Naive thymus-derived CD8-positive, alpha-beta T cell (primary cell): ENCODE measurements around the gene CNIH4. TPM values are rescaled to one million over a fixed set of nuclear protein-coding genes. Genes with fewer than 3 reads are reported as not detected.
A peak's percentile ranks its signal among the peaks of the same experiment; 100 is the strongest.

Experiments used
- ATAC-seq, 2 donors: fragments of 150-1000 bp; cut with Tn5 transposase in 1 of 2; sonication (Bioruptor Pico), chemical (Tn5 transposase) in 1 of 2; 1 replicate in 1 of 2; 2 replicates in 1 of 2; pipeline ENCODE4 v1.10.0; 2021; ENCODE audit warnings: mild to moderate bottlenecking in 2 of 2, moderate library complexity in 2 of 2
- POLR2A ChIA-PET: fragments of 350-600 bp; sonication (Branson Sonifier 250); formaldehyde crosslinking; loops from one replicate; lab custom pipeline; 2021; ENCODE audit warnings: antibody characterized with exemption; lab: Charles Lee
- DNase-seq, 10 donors: peaks; one replicate each; pipeline versions ENCODE4 v3.0.0 to v3.0.0-alpha.2; 2020 to 2022
- H3K27ac Mint-ChIP-seq, 10 donors: one replicate each; pipeline ENCODE4 v1.8.0; 2020 to 2022; ENCODE audit warnings: mild to moderate bottlenecking in 10 of 10, mixed read lengths in 10 of 10, moderate library complexity in 4 of 10, inconsistent platforms in 1 of 10
- H3K27me3 Mint-ChIP-seq, 5 donors: one replicate each; pipeline ENCODE4 v1.8.0; 2021 to 2022; ENCODE audit warnings: mixed read lengths in 5 of 5
- H3K36me3 Mint-ChIP-seq, 3 donors: one replicate each; pipeline ENCODE4 v1.8.0; 2020 to 2022; ENCODE audit warnings: mixed read lengths in 3 of 3, mild to moderate bottlenecking in 2 of 3, inconsistent platforms in 1 of 3
- H3K4me1 Mint-ChIP-seq, 4 donors: one replicate each; pipeline ENCODE4 v1.8.0; 2021 to 2022; ENCODE audit warnings: mixed read lengths in 4 of 4
- H3K4me3 Mint-ChIP-seq, 10 donors: one replicate each; pipeline ENCODE4 v1.8.0; 2020 to 2022; ENCODE audit warnings: mild to moderate bottlenecking in 10 of 10, mixed read lengths in 10 of 10, moderate library complexity in 6 of 10, inconsistent platforms in 1 of 10
- H3K9me3 Mint-ChIP-seq, 9 donors: one replicate each; pipeline ENCODE4 v1.8.0; 2020 to 2022; ENCODE audit warnings: mixed read lengths in 9 of 9, mild to moderate bottlenecking in 3 of 9, inconsistent platforms in 1 of 9, moderate library complexity in 1 of 9
- polyA plus RNA-seq, 3 donors: library from polyadenylated mRNA; unstranded; fragments of 300-500 nt; fragmentation: Illumina TruSeq; gene quantifications; one replicate each; pipeline ENCODE4 v1.2.3, GENCODE V29; 2021
- total RNA-seq, 8 experiments: library from RNA in 2 of 8; stranded (reverse) in 2 of 8; gene quantifications; one replicate each; pipeline ENCODE4 v1.2.3 and lab custom pipeline; 2021 to 2026

Gene CNIH4
- total and polyA plus RNA-seq, 5 experiments from 2014 or later: 29.7 to 46.6 (median 39.6) TPM

DNA sequence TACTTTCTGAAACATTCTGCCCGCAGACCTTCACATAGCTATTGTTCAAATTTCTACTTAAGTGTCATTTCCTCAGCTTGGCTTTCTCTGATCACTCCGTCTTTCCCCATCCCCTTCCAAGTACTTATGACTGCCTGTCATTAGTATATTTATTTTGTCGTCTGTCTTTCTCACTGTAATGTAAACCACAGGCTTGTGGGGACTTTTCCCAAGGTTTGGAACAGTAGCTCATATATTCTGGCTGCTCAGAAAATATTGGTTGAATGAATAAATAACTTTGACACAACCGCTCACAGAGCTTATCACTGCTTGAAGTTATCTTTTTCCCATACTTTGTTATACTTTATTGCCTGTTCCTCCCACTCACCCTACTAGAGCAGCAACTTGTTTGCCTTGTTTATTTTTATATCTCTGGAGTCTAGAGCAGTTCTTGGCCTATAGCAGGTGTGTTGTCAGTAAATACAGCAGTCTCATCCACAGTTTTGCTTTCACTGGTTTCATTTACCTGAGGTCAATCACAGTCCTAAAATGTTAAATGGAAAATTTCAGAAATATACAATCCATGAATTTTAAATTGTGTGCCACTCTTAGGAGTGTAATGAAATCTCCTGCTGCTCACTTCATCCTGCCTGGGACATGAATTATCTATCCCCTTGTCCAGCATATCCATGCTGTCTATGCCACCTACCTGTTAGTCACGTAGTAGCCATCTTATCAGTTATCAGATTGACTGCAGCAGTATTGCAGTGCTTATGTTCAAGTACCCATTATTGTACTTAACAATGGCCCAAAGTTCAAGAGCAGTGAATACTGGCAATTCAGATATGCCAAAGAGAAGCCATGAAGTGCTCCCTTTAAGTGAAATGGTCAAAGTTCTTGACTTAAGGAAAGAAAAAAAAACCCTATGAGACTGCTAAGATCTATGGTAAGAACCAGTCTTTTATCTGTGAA, 2.4 kb upstream of the CNIH4 start:
- ATAC-seq (no peak), DNase-seq (no peak)
- Mint-ChIP-seq H3K4me1 (peaks cover 25 to 48% (median 41%) of the 10 kb centered on the region in 4 donors), H3K4me3 (peak overlapping the region in 8 of 10 donors; percentile 5 to 57 (median 32)), H3K36me3 (peaks cover 0 to 5% (median 3%) of the 10 kb centered on the region in 3 donors), H3K27ac (peak overlapping the region; percentile 32 to 90 (median 74)), H3K9me3 (no peaks in the 10 kb centered on the region), H3K27me3 (no peaks in the 10 kb centered on the region)
- POLR2A ChIA-PET: interaction anchor here (1.2 kb wide), 1 partner anchor 13 kb away, joined by 3 read pairs; no protein-coding TSS in a partner anchor

- Mint-ChIP-seq H3K27me3 (no peaks in the 10 kb centered on the region), H3K4me3 (peak overlapping the region; percentile 89 to 97 (median 94)), H3K36me3 (peaks cover 3 to 22% (median 5%) of the 10 kb centered on the region in 3 donors), H3K4me1 (peaks cover 28 to 68% (median 59%) of the 10 kb centered on the region in 4 donors), H3K9me3 (no peaks in the 10 kb centered on the region), H3K27ac (peak overlapping the region; percentile 76 to 94 (median 90))
- DNase-seq (no peak), ATAC-seq (no peak)
- POLR2A ChIA-PET: interaction anchor here (1.4 to 2.5 kb wide), 9 partner anchors 10 to 75 kb away, joined by 3 to 11 read pairs (median 5); partner anchors contain the start of gene NVL
Measured at GRCh38 chr1:224357626-224358124, 996 bp downstream of the CNIH4 start.

DNA sequence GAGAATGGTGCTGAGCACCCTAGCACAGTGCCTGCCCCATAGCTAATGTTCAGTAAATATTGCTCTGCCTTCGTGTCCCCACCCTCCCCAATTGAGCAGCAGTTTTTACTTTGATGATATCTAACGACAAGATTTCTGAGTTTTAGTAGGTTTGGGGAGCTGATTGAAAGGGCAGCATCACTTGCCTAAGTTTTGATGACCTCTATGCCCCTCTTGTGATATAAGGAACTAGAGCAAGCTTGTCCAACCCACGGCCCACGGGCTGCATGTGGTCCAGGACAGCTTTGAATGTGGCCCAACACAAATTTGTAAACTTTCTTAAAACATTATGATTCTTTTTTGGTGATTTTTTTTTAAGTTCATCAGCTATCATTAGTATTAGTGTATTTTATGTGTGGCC, 1.6 kb downstream of the CNIH4 start:
- Mint-ChIP-seq H3K36me3 (peaks cover 3 to 26% (median 5%) of the 10 kb centered on the region in 3 donors), H3K4me1 (peaks cover 28 to 72% (median 64%) of the 10 kb centered on the region in 4 donors), H3K27ac (peak overlapping the region in 7 of 10 donors; percentile 35 to 93 (median 87)), H3K4me3 (peak overlapping the region; percentile 89 to 97 (median 94)), H3K27me3 (no peaks in the 10 kb centered on the region), H3K9me3 (no peaks in the 10 kb centered on the region)
- POLR2A ChIA-PET: interaction anchor here (1.4 to 2.5 kb wide), 7 partner anchors 10 to 74 kb away, joined by 3 to 11 read pairs (median 7); partner anchors contain the start of gene NVL
- DNase-seq (no peak), ATAC-seq (no peak)

GRCh38 chr1:224359207-224359606, 2.5 kb downstream of the CNIH4 start:
- H3K27ac Mint-ChIP-seq: peak overlapping the region in 4 of 10 donors; percentile 16 to 52 (median 28)
- no peak for ATAC-seq

DNA sequence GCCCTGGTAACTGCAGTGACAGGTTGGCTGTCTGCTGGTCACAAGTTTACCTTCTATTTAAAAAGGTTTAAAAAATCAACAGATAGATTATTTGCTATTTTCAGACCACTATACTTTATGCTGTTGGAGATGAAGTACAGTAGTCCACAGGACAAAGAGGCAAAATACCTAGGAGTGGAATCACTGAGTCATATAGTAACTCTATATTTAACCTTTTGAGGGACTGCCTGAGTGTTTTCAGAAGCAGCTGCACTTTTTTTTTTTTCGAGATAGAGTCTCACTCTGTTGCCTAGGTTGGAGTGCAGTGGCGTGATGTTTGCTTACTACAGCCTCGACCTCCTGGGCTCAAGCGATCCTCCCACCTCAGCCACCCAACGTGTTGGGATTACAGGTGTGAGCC, 11.7 kb downstream of the CNIH4 start:
- H3K27ac Mint-ChIP-seq: peak overlapping the region in 1 of 10 donors; percentile 59
- H3K36me3 Mint-ChIP-seq: peaks cover 13 to 89% (median 44%) of the 10 kb centered on the region in 3 donors
- no peaks in the 10 kb centered on the region for H3K27me3 Mint-ChIP-seq

More at GRCh38 chr1:224359207-224359606, 2.5 kb downstream of the CNIH4 start:
- Mint-ChIP-seq H3K27me3 (no peaks in the 10 kb centered on the region), H3K9me3 (no peaks in the 10 kb centered on the region), H3K4me3 (peak overlapping the region; percentile 29 to 97 (median 94)), H3K4me1 (peaks cover 30 to 72% (median 64%) of the 10 kb centered on the region in 4 donors), H3K36me3 (peaks cover 5 to 35% (median 9%) of the 10 kb centered on the region in 3 donors)
- POLR2A ChIA-PET: interaction anchor here (1.3 kb wide), 1 partner anchor 12 kb away, joined by 3 read pairs; no protein-coding TSS in a partner anchor
- DNase-seq: no peak

GRCh38 chr1:224373008-224373590, 16.4 kb downstream of the CNIH4 start:
- no peaks in the 10 kb centered on the region for H3K9me3 Mint-ChIP-seq
- POLR2A ChIA-PET: interaction anchor here (0.6 to 1.4 kb wide), 2 partner anchors 8 to 201 kb away, joined by 3 to 5 read pairs; no protein-coding TSS in a partner anchor
- peak overlapping the region in 8 of 10 donors; percentile 15 to 89 (median 75) for H3K27ac Mint-ChIP-seq
- DNase-seq: no peak
- peaks cover 36 to 65% (median 59%) of the 10 kb centered on the region in 4 donors for H3K4me1 Mint-ChIP-seq
- no peak for ATAC-seq
- peaks cover 16 to 90% (median 44%) of the 10 kb centered on the region in 3 donors for H3K36me3 Mint-ChIP-seq
- no peaks in the 10 kb centered on the region for H3K27me3 Mint-ChIP-seq
- no peak overlapping the region for H3K4me3 Mint-ChIP-seq

More for the DNA sequence above, 11.7 kb downstream of the CNIH4 start:
- POLR2A ChIA-PET: interaction anchor here (1.5 kb wide), 1 partner anchor 11 kb away, joined by 3 read pairs; no protein-coding TSS in a partner anchor
- DNase-seq (no peak), ATAC-seq (no peak)
- Mint-ChIP-seq H3K4me1 (peaks cover 14 to 45% (median 32%) of the 10 kb centered on the region in 4 donors), H3K4me3 (no peak overlapping the region), H3K9me3 (no peaks in the 10 kb centered on the region)

- no peak for DNase-seq
- peak overlapping the region in 8 of 10 donors; percentile 20 to 69 (median 50) for H3K4me3 Mint-ChIP-seq
- peaks cover 44 to 76% (median 72%) of the 10 kb centered on the region in 4 donors for H3K4me1 Mint-ChIP-seq
- POLR2A ChIA-PET: interaction anchor here (0.6 to 1.9 kb wide), 3 partner anchors 8 to 18 kb away, joined by 3 to 5 read pairs (median 4); partner anchors contain the start of gene CNIH4
- peaks cover 16 to 72% (median 33%) of the 10 kb centered on the region in 3 donors for H3K36me3 Mint-ChIP-seq
- no peak for ATAC-seq
- no peaks in the 10 kb centered on the region for H3K9me3 Mint-ChIP-seq
- H3K27me3 Mint-ChIP-seq: no peaks in the 10 kb centered on the region
- H3K27ac Mint-ChIP-seq: peak overlapping the region; percentile 74 to 93 (median 86)
Measured at GRCh38 chr1:224375059-224375458, 18.4 kb downstream of the CNIH4 start.

GRCh38 chr1:224377676-224378006, 21.0 kb downstream of the CNIH4 start:
- DNase-seq: peak in 2 of 10 donors; percentile 19 to 26
- H3K27ac Mint-ChIP-seq: peak overlapping the region; percentile 68 to 93 (median 86)
- peak overlapping the region; percentile 38 to 81 (median 64) for H3K4me3 Mint-ChIP-seq
- no peaks in the 10 kb centered on the region for H3K9me3 Mint-ChIP-seq
- peaks cover 11 to 48% (median 19%) of the 10 kb centered on the region in 3 donors for H3K36me3 Mint-ChIP-seq
- H3K4me1 Mint-ChIP-seq: peaks cover 53 to 92% (median 91%) of the 10 kb centered on the region in 4 donors
- ATAC-seq: peak; percentile 42 to 60
- POLR2A ChIA-PET: interaction anchor here (1.0 to 1.7 kb wide), 4 partner anchors 10 to 195 kb away, joined by 3 to 8 read pairs (median 4); partner anchors contain the start of genes CNIH4 and DEGS1
- H3K27me3 Mint-ChIP-seq: no peaks in the 10 kb centered on the region

- no peaks in the 10 kb centered on the region for H3K27me3 Mint-ChIP-seq
- peak overlapping the region; percentile 66 to 92 (median 81) for H3K27ac Mint-ChIP-seq
- H3K4me3 Mint-ChIP-seq: peak overlapping the region; percentile 63 to 81 (median 76)
- H3K9me3 Mint-ChIP-seq: no peaks in the 10 kb centered on the region
- H3K36me3 Mint-ChIP-seq: peaks cover 9 to 37% (median 19%) of the 10 kb centered on the region in 3 donors
- no peak for ATAC-seq
- peak in 1 of 10 donors; percentile 11 for DNase-seq
- POLR2A ChIA-PET: interaction anchor here (0.7 to 1.9 kb wide), 3 partner anchors 9 to 27 kb away, joined by 3 to 11 read pairs (median 4); partner anchors contain the start of gene CNIH4
- H3K4me1 Mint-ChIP-seq: peaks cover 49 to 93% (median 90%) of the 10 kb centered on the region in 4 donors
Measured at GRCh38 chr1:224378855-224379631, 22.4 kb downstream of the CNIH4 start.

DNA sequence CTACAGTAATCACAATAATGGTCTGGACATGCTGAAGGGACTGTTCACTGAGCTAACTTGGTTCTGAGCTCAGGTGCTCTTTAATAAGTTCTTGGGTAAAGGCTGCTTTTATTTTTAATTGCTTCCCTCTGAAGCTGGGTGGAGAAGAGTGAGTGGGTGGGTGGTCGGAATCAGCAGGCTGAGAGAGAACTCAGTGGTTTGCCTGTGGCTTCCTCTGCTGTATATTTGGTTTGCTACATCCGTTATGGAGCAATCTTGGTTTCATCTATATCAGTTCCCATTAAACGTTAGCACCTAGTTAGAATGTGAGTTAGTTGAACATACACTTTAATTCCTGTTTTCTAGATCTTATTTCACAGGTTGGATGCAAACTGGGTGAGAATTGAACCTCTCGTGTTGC, 23.3 kb downstream of the CNIH4 start:
- Mint-ChIP-seq H3K9me3 (no peaks in the 10 kb centered on the region), H3K27ac (peak overlapping the region; percentile 65 to 87 (median 79)), H3K4me1 (peaks cover 47 to 85% (median 81%) of the 10 kb centered on the region in 4 donors), H3K4me3 (peak overlapping the region; percentile 65 to 81 (median 76)), H3K36me3 (peaks cover 7 to 32% (median 13%) of the 10 kb centered on the region in 3 donors), H3K27me3 (no peaks in the 10 kb centered on the region)
- DNase-seq (peak in 8 of 10 donors; percentile 16 to 67 (median 36)), ATAC-seq (peak; percentile 70 to 93)
- POLR2A ChIA-PET: interaction anchor here (0.7 to 1.9 kb wide), 4 partner anchors 10 to 53 kb away, joined by 3 to 11 read pairs (median 4); partner anchors contain the start of gene CNIH4
